ENCODE data around the gene MBOAT1.

Gene MBOAT1

GRCh38 chr6:20105838-20106237 is 106.4 kb downstream of the MBOAT1 start:
- H3K4me3 ChIP-seq (ENCODE audit: low read depth, low read length), result no peak overlapping the region
- no peak for DNase-seq (ENCODE audit: low read depth)
- TF ChIP-seq CTCF (IDR thresholded peaks at IDR 0.05; ENCODE audit: low read depth, low read length, missing control alignments), result no peak
- in situ Hi-C loops (cut with HindIII; ENCODE audit: low sequenced_read_pairs), result no loop called here

GRCh38 chr6:20104696-20105095 is 107.6 kb downstream of the MBOAT1 start:
- no peak for TF ChIP-seq CTCF (IDR thresholded peaks at IDR 0.05; ENCODE audit: low read depth, low read length, missing control alignments)
- in situ Hi-C loops (cut with HindIII; ENCODE audit: low sequenced_read_pairs), result no loop called here
- H3K4me3 ChIP-seq (ENCODE audit: low read depth, low read length), result no peak overlapping the region
- DNase-seq (ENCODE audit: low read depth), result no peak

- DNase-seq (ENCODE audit: low read depth), result no peak
- no peak for TF ChIP-seq CTCF (IDR thresholded peaks at IDR 0.05; ENCODE audit: low read depth, low read length, missing control alignments)
- no peak overlapping the region for H3K4me3 ChIP-seq (ENCODE audit: low read depth, low read length)
- in situ Hi-C loops (cut with HindIII; ENCODE audit: low sequenced_read_pairs), result no loop called here
These were observed 109.7 kb downstream of the MBOAT1 start for GRCh38 chr6:20102397-20103073.

GRCh38 chr6:20099156-20099555 is 113.1 kb downstream of the MBOAT1 start:
- no peak for TF ChIP-seq CTCF (IDR thresholded peaks at IDR 0.05; ENCODE audit: low read depth, low read length, missing control alignments)
- DNase-seq (ENCODE audit: low read depth), result no peak
- in situ Hi-C loops (cut with HindIII; ENCODE audit: low sequenced_read_pairs), result no loop called here
- H3K4me3 ChIP-seq (ENCODE audit: low read depth, low read length), result no peak overlapping the region

GRCh38 chr6:20098267-20098876 is 113.9 kb downstream of the MBOAT1 start:
- no peak for DNase-seq (ENCODE audit: low read depth)
- TF ChIP-seq CTCF (IDR thresholded peaks at IDR 0.05; ENCODE audit: low read depth, low read length, missing control alignments), result no peak
- H3K4me3 ChIP-seq (ENCODE audit: low read depth, low read length), result no peak overlapping the region
- in situ Hi-C loops (cut with HindIII; ENCODE audit: low sequenced_read_pairs), result no loop called here

- TF ChIP-seq CTCF (IDR thresholded peaks at IDR 0.05; ENCODE audit: low read depth, low read length, missing control alignments), result no peak
- H3K4me3 ChIP-seq (ENCODE audit: low read depth, low read length), result no peak overlapping the region
- in situ Hi-C loops (cut with HindIII; ENCODE audit: low sequenced_read_pairs), result no loop called here
- DNase-seq (ENCODE audit: low read depth), result no peak
These were observed 115.7 kb downstream of the MBOAT1 start for GRCh38 chr6:20096536-20096935.
